K562 (cell line): ENCODE data around the gene ELP5. TPM values are rescaled to one million over a fixed set of nuclear protein-coding genes. Genes with fewer than 3 reads are reported as not detected.
A peak's percentile ranks its signal among the peaks of the same experiment; 100 is the strongest.

Experiments
- CREB1 ChIP-seq, 2 experiments: sonication (generic) in 1 of 2; formaldehyde crosslinking in 1 of 2; IDR thresholded peaks; 2 replicates each; pipeline versions ENCODE4 v1.6.1 to v1.8.0; 2012 to 2022; ENCODE audit warnings: inconsistent platforms in 1 of 2, mild to moderate bottlenecking in 1 of 2, missing genetic modification reagents in 1 of 2, moderate library complexity in 1 of 2
- CREBBP ChIP-seq: IDR thresholded peaks from one replicate; pipeline ENCODE4 v1.6.1; 2012; ENCODE audit warnings: low read depth, mild to moderate bottlenecking, control low read depth, inconsistent platforms, low read length
- CSDE1 ChIP-seq, 2 experiments: fragments of 450-650 bp; IDR thresholded peaks; 2 replicates each; pipeline ENCODE4 v1.6.1; 2016; ENCODE audit warnings: mild to moderate bottlenecking in 1 of 2
- CTBP1 ChIP-seq: fragments of 450-650 bp; IDR thresholded peaks from 2 replicates; pipeline ENCODE4 v1.6.1; 2016; ENCODE audit warnings: borderline replicate concordance
- ETS1 ChIP-seq: conservative IDR thresholded peaks from 2 replicates; pipeline ENCODE4 v1.6.1; 2011; ENCODE audit warnings: low read depth, mild to moderate bottlenecking, low read length; ENCODE audit not compliant: control insufficient read depth
- ETV5 ChIP-seq: sonication (generic); formaldehyde crosslinking; IDR thresholded peaks from 2 replicates; pipeline ENCODE4 v1.4.0; 2020; ENCODE audit warnings: low read depth, mild to moderate bottlenecking, missing genetic modification reagents
- FOXP4 ChIP-seq: sonication (generic); formaldehyde crosslinking; IDR thresholded peaks from 2 replicates; pipeline ENCODE4 v1.8.0; 2022; ENCODE audit warnings: mild to moderate bottlenecking, missing genetic modification reagents, borderline replicate concordance
- JUN ChIP-seq, 2 experiments: sonication (generic) in 1 of 2; formaldehyde crosslinking in 1 of 2; IDR thresholded peaks; 2 replicates each; pipeline versions ENCODE4 v1.6.1 to v1.8.0; 2012 to 2022; ENCODE audit warnings: borderline replicate concordance in 2 of 2, mild to moderate bottlenecking in 2 of 2, improper control_type of control experiment in 1 of 2, low read depth in 1 of 2, low read length in 1 of 2, missing genetic modification reagents in 1 of 2
- MEF2A ChIP-seq: IDR thresholded peaks from 2 replicates; pipeline ENCODE4 v1.6.1; 2011; ENCODE audit warnings: low read depth, mild to moderate bottlenecking, low read length, moderate library complexity; ENCODE audit not compliant: control insufficient read depth
- NELFE ChIP-seq: IDR thresholded peaks from 2 replicates; pipeline ENCODE4 v1.6.1; 2011; ENCODE audit warnings: mild to moderate bottlenecking; ENCODE audit not compliant: insufficient read depth, insufficient read length
- NR2C1 ChIP-seq, 2 experiments: fragments of 450-650 bp; IDR thresholded peaks; 2 replicates each; pipeline ENCODE4 v1.6.1; 2017; ENCODE audit warnings: mild to moderate bottlenecking in 2 of 2, antibody characterized with exemption in 1 of 2, inconsistent platforms in 1 of 2, missing compliant biosample characterization in 1 of 2, missing genetic modification characterization in 1 of 2
- RBFOX2 ChIP-seq: fragments of 200-400 bp; formaldehyde crosslinking; IDR thresholded peaks from 2 replicates; pipeline ENCODE4 v1.6.1; 2017; ENCODE audit warnings: low read depth, mild to moderate bottlenecking, low read length, moderate library complexity
- SMAD1 ChIP-seq: fragments of 150-350 bp; IDR thresholded peaks from 2 replicates; pipeline ENCODE4 v1.6.1; 2014; ENCODE audit warnings: low read length, low read depth; ENCODE audit not compliant: partially characterized antibody
- THRA ChIP-seq: fragments of 450-650 bp; IDR thresholded peaks from 2 replicates; pipeline ENCODE4 v1.6.1; 2017; ENCODE audit warnings: mild to moderate bottlenecking, moderate library complexity
- ZBTB33 ChIP-seq: sonication (generic); formaldehyde crosslinking; IDR thresholded peaks from 2 replicates; pipeline ENCODE4 v1.8.1; 2023; ENCODE audit warnings: mild to moderate bottlenecking, missing genetic modification reagents
- ZFP30 ChIP-seq: fragments of 250-450 bp; sonication (Bioruptor Pico); IDR thresholded peaks from 2 replicates; pipeline ENCODE4 v1.8.0; 2022; ENCODE audit warnings: moderate library complexity, mild to moderate bottlenecking, inconsistent platforms, borderline replicate concordance
- ZFX ChIP-seq: sonication (generic); formaldehyde crosslinking; IDR thresholded peaks from 2 replicates; pipeline ENCODE4 v1.8.0; 2022; ENCODE audit warnings: mild to moderate bottlenecking, missing genetic modification reagents, moderate library complexity
- ZNF282 ChIP-seq: sonication (generic); formaldehyde crosslinking; IDR thresholded peaks from 2 replicates; pipeline ENCODE4 v1.8.1; 2023; ENCODE audit warnings: missing genetic modification reagents
- ZNF668 ChIP-seq: fragments of 250-450 bp; sonication (Bioruptor Pico); IDR thresholded peaks from 2 replicates; pipeline ENCODE4 v1.8.0; 2022; ENCODE audit warnings: mild to moderate bottlenecking, inconsistent platforms
- polyA plus RNA-seq, 8 experiments: library from polyadenylated mRNA; depleted of rRNA in 4 of 8; stranded (reverse) in 5 of 8; unstranded in 3 of 8; fragments of >200 nt; fragmentation: Nextera tagmentation in 2 of 8; fragmentation: Illumina TruSeq in 1 of 8; extraction: Ambion mirVana in 2 of 8; extraction: Trizol in 1 of 8; gene quantifications; 2 replicates each; pipeline versions ENCODE4 v1.2.1 to v1.2.3, GENCODE V29; 2011 to 2014; ENCODE audit warnings: inconsistent platforms in 1 of 8, missing spikeins in 1 of 8
- total RNA-seq, 7 experiments: library from RNA; depleted of rRNA in 6 of 7; stranded (reverse); fragments of >200 nt in 6 of 7; fragmentation: Illumina TruSeq in 2 of 7; extraction: Trizol in 2 of 7; gene quantifications; 2 replicates each; pipeline versions ENCODE4 v1.2.1 to v1.2.3, GENCODE V29; 2011 to 2021; ENCODE audit warnings: low replicate concordance in 1 of 7

Gene ELP5
- total and polyA plus RNA-seq, 9 of the 15 experiments (the other 6 are each of a cell fraction or from before 2014, with no cell fraction given): 25.7 to 77.9 (median 52.9) TPM

GRCh38 chr17:7307686-7308624, 55.9 kb downstream of the ELP5 start (continued):
- TF ChIP-seq ZBTB33 (CRISPR knock-in tag) (no peak), RBFOX2 (peak; percentile 76), NR2C1 (IDR thresholded peaks at IDR 0.05) (no peak), NR2C1 (tag; IDR thresholded peaks at IDR 0.05) (no peak), CREBBP (no peak), SMAD1 (no peak), MEF2A (no peak), CTBP1 (peak; percentile 54; the same call in 1 of the 2 replicates), CREB1 (IDR thresholded peaks at IDR 0.05) (peak; percentile 84), CREB1 (CRISPR knock-in tag; IDR thresholded peaks at IDR 0.05) (no peak), ZFP30 (no peak), THRA (no peak), NELFE (no peak), ETS1 (peak; percentile 59), CSDE1 (IDR thresholded peaks at IDR 0.05) (no peak), ETV5 (CRISPR knock-in tag) (no peak; the same call in 1 of the 2 replicates), JUN (IDR thresholded peaks at IDR 0.05; ENCODE audit: borderline replicate concordance, low read depth, low read length) (no peak), JUN (CRISPR knock-in tag; IDR thresholded peaks at IDR 0.05; ENCODE audit: borderline replicate concordance) (no peak), ZFX (peak; percentile 40; the same call in 1 of the 2 replicates), FOXP4 (CRISPR knock-in tag) (no peak), ZNF282 (CRISPR knock-in tag) (peak; percentile 39; the same call in 1 of the 2 replicates), ZNF668 (no peak)
